Keratinocyte (primary cell): Measurements from ENCODE around the gene GDA. TPM values are rescaled to one million over a fixed set of nuclear protein-coding genes. Genes with fewer than 3 reads are reported as not detected.

Experiments
- DNase-seq: peaks from one replicate; pipeline ENCODE4 v3.0.0-alpha.2; 2011; ENCODE audit warnings: low read depth, missing footprints, low spot score
- FAIRE-seq: peaks from 2 replicates; lab custom pipeline; 2011; peaks lifted over from hg19 to GRCh38; lab: Jason Lieb, UNC
- H2AFZ ChIP-seq: 2 replicates; pipeline ENCODE4 v1.6.0; 2012; ENCODE audit warnings: low read length, control low read depth, inconsistent platforms; ENCODE audit not compliant: control insufficient read depth
- H3K27ac ChIP-seq: 2 replicates; pipeline ENCODE4 v1.5.1; 2011; ENCODE audit warnings: low read length; ENCODE audit not compliant: control insufficient read depth, insufficient read depth
- H3K27me3 ChIP-seq: 3 replicates; pipeline ENCODE4 v1.6.0; 2011; ENCODE audit warnings: low read length; ENCODE audit not compliant: control insufficient read depth, insufficient read depth; ENCODE audit errors: extremely low read depth
- H3K36me3 ChIP-seq, 2 experiments: 2 replicates in 1 of 2; 3 replicates in 1 of 2; pipeline ENCODE4 v1.5.1; 2011; ENCODE audit warnings: low read length in 2 of 2, mild to moderate bottlenecking in 1 of 2; ENCODE audit not compliant: control insufficient read depth in 2 of 2, insufficient read depth in 2 of 2; ENCODE audit errors: extremely low read depth in 1 of 2
- H3K4me1 ChIP-seq: 3 replicates; pipeline ENCODE4 v1.5.1; 2011; ENCODE audit warnings: low read length; ENCODE audit not compliant: control insufficient read depth, insufficient read depth; ENCODE audit errors: extremely low read depth
- H3K4me2 ChIP-seq: 3 replicates; pipeline ENCODE4 v1.6.0; 2011; ENCODE audit warnings: low read depth, low read length; ENCODE audit not compliant: control insufficient read depth, insufficient read depth; ENCODE audit errors: extremely low read depth
- H3K4me3 ChIP-seq, 3 experiments: fragments of 200-600 bp in 1 of 3; sonication (generic) in 1 of 3; 2 replicates in 2 of 3; 3 replicates in 1 of 3; pipeline ENCODE4 v1.5.1; 2011 to 2016; ENCODE audit warnings: low read length in 3 of 3, mild to moderate bottlenecking in 3 of 3, control low read depth in 2 of 3, inconsistent platforms in 1 of 3, low read depth in 1 of 3, mixed read lengths in 1 of 3, mixed run types in 1 of 3, moderate library complexity in 1 of 3; ENCODE audit not compliant: control insufficient read depth in 2 of 3, insufficient read depth in 2 of 3; ENCODE audit errors: extremely low read depth in 1 of 3
- H3K79me2 ChIP-seq: 2 replicates; pipeline ENCODE4 v1.6.0; 2012; ENCODE audit warnings: low read length; ENCODE audit not compliant: control insufficient read depth, insufficient read depth
- H3K9ac ChIP-seq: 3 replicates; pipeline ENCODE4 v1.6.0; 2011; ENCODE audit warnings: low read length; ENCODE audit not compliant: control insufficient read depth, insufficient read depth; ENCODE audit errors: extremely low read depth
- H3K9me1 ChIP-seq: 3 replicates; pipeline ENCODE4 v1.6.0; 2011; ENCODE audit warnings: low read length; ENCODE audit not compliant: control insufficient read depth, insufficient read depth; ENCODE audit errors: extremely low read depth
- H3K9me3 ChIP-seq: 2 replicates; pipeline ENCODE4 v1.5.1; 2012; ENCODE audit warnings: low read depth, low read length; ENCODE audit not compliant: control insufficient read depth
- H4K20me1 ChIP-seq: 3 replicates; pipeline ENCODE4 v1.6.0; 2011; ENCODE audit warnings: low read length; ENCODE audit not compliant: control insufficient read depth, insufficient read depth; ENCODE audit errors: extremely low read depth
- CTCF ChIP-seq, 3 experiments: IDR thresholded peaks in 1 of 3; conservative IDR thresholded peaks in 1 of 3; optimal IDR thresholded peaks in 1 of 3; 2 replicates in 2 of 3; 3 replicates in 1 of 3; pipeline versions ENCODE3 to v1.5.1; 2011; ENCODE audit warnings: low read length in 3 of 3, mild to moderate bottlenecking in 3 of 3, moderate library complexity in 2 of 3, control low read depth in 1 of 3, inconsistent platforms in 1 of 3; ENCODE audit not compliant: insufficient read depth in 2 of 3; ENCODE audit errors: extremely low read depth in 1 of 3
- EZH2 ChIP-seq: IDR thresholded peaks from one replicate; pipeline ENCODE4 v1.6.1; 2012; ENCODE audit warnings: inconsistent platforms, mild to moderate bottlenecking, low read length, moderate library complexity
- dilution Hi-C: fragments of 300-500 bp; cut with MboI; formaldehyde crosslinking; loops from one replicate; pipeline ENCODE4 v1.7.0; 2020; ENCODE audit warnings: low sequenced_read_pairs; ENCODE audit not compliant: extremely low pct_ligation_motif_present
- polyA plus RNA-seq, 5 experiments: library from polyadenylated mRNA; depleted of rRNA in 3 of 5; stranded (reverse) in 3 of 5; stranded (forward) in 1 of 5; unstranded in 1 of 5; fragments of >200 nt; gene quantifications; 1 replicate in 1 of 5; 2 replicates in 3 of 5; 3 replicates in 1 of 5; pipeline versions ENCODE4 v1.2.1 to v1.2.3, GENCODE V29; 2011 to 2012; ENCODE audit warnings: missing spikeins in 2 of 5, low read depth in 1 of 5, low replicate concordance in 1 of 5

The GDA gene
- polyA plus RNA-seq, 1 donor (not counting 4 experiments of a cell fraction or from before 2014, with no cell fraction given) = 0.75 TPM

- dilution Hi-C loops = no loop called here
- DNase-seq (no peak), FAIRE-seq (no peak)
- Histone ChIP-seq H3K9ac (no peak overlapping the region), H3K4me3 (no peak overlapping the region), H3K27ac (no peak overlapping the region), H3K36me3 (no peaks in the 10 kb centered on the region), H3K79me2 (no peaks in the 10 kb centered on the region), H3K4me1 (no peaks in the 10 kb centered on the region), H3K9me1 (no peaks in the 10 kb centered on the region), H2AFZ (no peak overlapping the region), H3K27me3 (peaks cover 32% of the 10 kb centered on the region), H3K4me2 (no peak overlapping the region), H4K20me1 (no peaks in the 10 kb centered on the region), H3K9me3 (no peaks in the 10 kb centered on the region)
- TF ChIP-seq EZH2 (no peak), CTCF (optimal IDR thresholded peaks at IDR 0.05 in 1 of 3, IDR thresholded peaks at IDR 0.05 in 1 of 3, conservative IDR thresholded peaks at IDR 0.05 in 1 of 3; ENCODE audit: extremely low read depth in 1 of 3, insufficient read depth in 2 of 3, low read length in 3 of 3) (no peak)
Observed at GRCh38 chr9:72217306-72217842, 68.1 kb downstream of the GDA start.

GRCh38 chr9:72220589-72220988 is 71.3 kb downstream of the GDA start:
- H3K9me3 ChIP-seq = no peaks in the 10 kb centered on the region
- H3K36me3 ChIP-seq = no peaks in the 10 kb centered on the region
- H3K79me2 ChIP-seq = no peaks in the 10 kb centered on the region
- no peaks in the 10 kb centered on the region for H3K9me1 ChIP-seq
- H3K9ac ChIP-seq = no peak overlapping the region
- H3K4me2 ChIP-seq = no peak overlapping the region
- TF ChIP-seq EZH2 (no peak), CTCF (optimal IDR thresholded peaks at IDR 0.05 in 1 of 3, IDR thresholded peaks at IDR 0.05 in 1 of 3, conservative IDR thresholded peaks at IDR 0.05 in 1 of 3; ENCODE audit: extremely low read depth in 1 of 3, insufficient read depth in 2 of 3, low read length in 3 of 3) (no peak)
- DNase-seq (no peak), FAIRE-seq (no peak)
- H2AFZ ChIP-seq = no peak overlapping the region
- no peaks in the 10 kb centered on the region for H3K4me1 ChIP-seq
- H4K20me1 ChIP-seq = no peaks in the 10 kb centered on the region
- H3K27ac ChIP-seq = no peak overlapping the region
- H3K4me3 ChIP-seq = no peak overlapping the region
- peaks cover 11% of the 10 kb centered on the region for H3K27me3 ChIP-seq
- dilution Hi-C loops = no loop called here
